IPS-18a (cell line): Measurements from ENCODE around the gene UBE2H.
"Not testable (repeated sequence)": the region's sequence is repeated elsewhere in the genome, so short reads cannot be mapped to it uniquely, and the experiment has no call there.

Experiments
- H3K27ac ChIP-seq: one replicate; pipeline ENCODE4 v1.5.1; 2013; ENCODE audit warnings: low read length
- H3K27me3 ChIP-seq: one replicate; pipeline ENCODE4 v1.6.1; 2013; ENCODE audit warnings: mild to moderate bottlenecking, low read length; ENCODE audit not compliant: control insufficient read depth, insufficient read depth
- H3K36me3 ChIP-seq: one replicate; pipeline ENCODE4 v1.6.1; 2013; ENCODE audit warnings: low read depth, low read length; ENCODE audit not compliant: control insufficient read depth
- H3K4me1 ChIP-seq: one replicate; pipeline ENCODE4 v1.6.1; 2013; ENCODE audit warnings: low read depth, low read length; ENCODE audit not compliant: control insufficient read depth
- H3K4me3 ChIP-seq: one replicate; pipeline ENCODE4 v1.5.1; 2013; ENCODE audit warnings: low read length
- H3K9ac ChIP-seq: one replicate; pipeline ENCODE4 v1.6.1; 2013; ENCODE audit warnings: mild to moderate bottlenecking, low read length, moderate library complexity
- H3K9me3 ChIP-seq: one replicate; pipeline ENCODE4 v1.6.1; 2013; ENCODE audit warnings: low read depth, low read length; ENCODE audit not compliant: control insufficient read depth

Gene UBE2H

DNA sequence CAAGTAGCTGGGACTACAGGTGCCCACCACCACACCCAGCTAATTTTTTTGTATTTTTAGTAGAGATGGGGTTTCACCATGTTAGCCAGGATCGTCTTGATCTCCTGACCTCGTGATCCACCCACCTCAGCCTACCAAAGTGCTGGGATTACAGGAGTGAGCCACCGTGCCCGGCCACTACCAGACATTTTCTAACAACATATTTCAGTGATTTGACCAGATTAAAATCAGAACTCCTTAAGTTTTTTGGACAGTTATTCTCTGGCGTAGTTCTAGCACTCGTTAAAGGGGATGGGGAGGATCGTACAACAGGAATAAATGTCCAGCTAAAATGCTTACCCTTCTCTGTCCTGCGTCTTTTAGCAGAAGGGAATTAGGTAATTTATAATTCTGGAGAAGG is 88.1 kb downstream of the UBE2H start:
- H3K4me1 ChIP-seq: peaks cover 12% of the 10 kb centered on the region
- H3K4me3 ChIP-seq, H3K9ac ChIP-seq, H3K9me3 ChIP-seq, H3K36me3 ChIP-seq, H3K27me3 ChIP-seq, H3K27ac ChIP-seq: not testable (repeated sequence)

DNA sequence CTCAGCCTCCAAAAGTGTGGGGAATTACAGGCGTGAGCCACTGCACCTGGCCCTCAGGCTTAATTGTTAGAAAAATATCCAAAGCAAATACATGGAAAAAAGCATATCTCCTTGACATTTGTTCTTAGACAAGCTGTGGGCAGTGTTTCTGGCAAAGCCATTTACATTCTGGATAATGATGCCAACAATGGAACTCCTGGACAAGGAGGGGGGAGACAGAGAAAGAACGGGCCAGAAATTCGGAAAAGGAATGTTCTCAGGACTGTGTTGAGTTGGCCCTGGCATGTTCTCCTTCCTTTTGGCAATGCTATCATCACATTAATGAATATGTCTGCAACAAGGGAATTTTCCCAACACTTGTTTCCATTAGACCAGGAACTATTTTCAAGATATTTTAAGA is 88.7 kb downstream of the UBE2H start:
- no peaks in the 10 kb centered on the region for H3K36me3 ChIP-seq
- H3K9ac ChIP-seq: no peak overlapping the region
- no peak overlapping the region for H3K27ac ChIP-seq
- peaks cover 18% of the 10 kb centered on the region for H3K4me1 ChIP-seq
- no peaks in the 10 kb centered on the region for H3K27me3 ChIP-seq
- H3K9me3 ChIP-seq: no peaks in the 10 kb centered on the region
- H3K4me3 ChIP-seq: no peak overlapping the region

DNA sequence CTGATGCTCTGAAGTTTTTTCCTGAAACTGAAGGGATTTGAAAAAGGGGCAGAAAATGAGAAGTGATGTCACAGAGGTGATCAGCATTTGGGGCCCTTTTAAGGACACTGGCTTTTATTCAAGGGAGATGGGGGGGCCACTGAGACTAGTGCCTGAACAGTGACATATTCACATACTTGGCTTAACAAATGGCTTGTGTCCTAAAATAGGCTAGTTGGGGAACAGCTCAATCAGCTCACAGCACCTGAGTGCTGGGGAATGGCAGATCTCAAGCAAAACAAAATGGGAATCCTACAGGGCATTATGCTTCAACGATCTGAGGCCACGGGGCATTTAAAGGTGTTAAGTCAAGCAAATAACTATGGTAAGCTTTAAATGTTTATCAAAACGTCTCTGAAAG is 90.1 kb downstream of the UBE2H start:
- no peak overlapping the region for H3K27ac ChIP-seq
- no peaks in the 10 kb centered on the region for H3K27me3 ChIP-seq

DNA sequence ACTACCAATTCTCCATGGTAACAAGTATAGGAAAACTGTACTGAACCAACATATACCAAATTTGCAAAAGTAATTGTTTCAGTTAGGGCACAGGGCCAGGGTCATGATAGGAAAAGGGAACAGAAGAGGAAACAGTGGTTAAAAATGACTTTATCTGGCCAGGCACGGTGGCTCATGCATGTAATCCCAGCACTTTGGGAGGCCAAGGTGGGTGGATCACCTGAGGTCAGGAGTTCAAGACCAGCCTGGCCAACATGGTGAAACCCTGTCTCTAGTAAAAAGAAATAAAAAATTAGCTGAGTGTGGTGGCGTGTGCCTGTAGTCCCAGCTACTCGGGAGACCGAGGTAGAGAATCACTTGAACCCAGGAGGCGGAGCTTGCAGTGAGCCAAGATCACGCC is 92.0 kb downstream of the UBE2H start:
- H3K27ac ChIP-seq, H3K9ac ChIP-seq, H3K27me3 ChIP-seq, H3K36me3 ChIP-seq, H3K9me3 ChIP-seq, H3K4me3 ChIP-seq: not testable (repeated sequence)
- peaks cover 23% of the 10 kb centered on the region for H3K4me1 ChIP-seq

More for the DNA sequence above, 90.1 kb downstream of the UBE2H start:
- H3K4me1 ChIP-seq: peaks cover 19% of the 10 kb centered on the region
- no peaks in the 10 kb centered on the region for H3K9me3 ChIP-seq
- H3K4me3 ChIP-seq: no peak overlapping the region
- H3K36me3 ChIP-seq: no peaks in the 10 kb centered on the region
- no peak overlapping the region for H3K9ac ChIP-seq

DNA sequence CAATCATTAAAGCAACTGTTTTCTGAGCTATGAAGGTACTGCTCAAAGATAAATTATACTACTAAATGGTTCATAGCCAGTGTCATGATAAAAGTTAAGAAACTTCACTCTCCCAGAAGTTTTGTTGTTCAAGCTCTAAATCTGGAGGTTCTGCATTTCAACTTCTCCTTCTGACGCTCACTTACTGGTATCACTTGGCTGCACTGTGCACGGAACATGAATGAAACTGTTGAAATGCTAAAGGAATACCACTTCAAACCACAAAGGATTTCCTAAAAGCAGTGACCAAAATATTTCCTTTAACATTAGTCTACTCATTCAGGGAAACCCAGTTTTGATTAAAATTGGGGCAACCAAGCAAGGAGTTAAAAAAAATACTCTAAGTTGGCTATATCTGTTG is 93.6 kb downstream of the UBE2H start:
- H3K9me3 ChIP-seq: no peaks in the 10 kb centered on the region
- no peaks in the 10 kb centered on the region for H3K27me3 ChIP-seq
- no peak overlapping the region for H3K4me3 ChIP-seq
- no peak overlapping the region for H3K9ac ChIP-seq
- H3K27ac ChIP-seq: no peak overlapping the region
- no peaks in the 10 kb centered on the region for H3K36me3 ChIP-seq
- H3K4me1 ChIP-seq: peaks cover 23% of the 10 kb centered on the region

DNA sequence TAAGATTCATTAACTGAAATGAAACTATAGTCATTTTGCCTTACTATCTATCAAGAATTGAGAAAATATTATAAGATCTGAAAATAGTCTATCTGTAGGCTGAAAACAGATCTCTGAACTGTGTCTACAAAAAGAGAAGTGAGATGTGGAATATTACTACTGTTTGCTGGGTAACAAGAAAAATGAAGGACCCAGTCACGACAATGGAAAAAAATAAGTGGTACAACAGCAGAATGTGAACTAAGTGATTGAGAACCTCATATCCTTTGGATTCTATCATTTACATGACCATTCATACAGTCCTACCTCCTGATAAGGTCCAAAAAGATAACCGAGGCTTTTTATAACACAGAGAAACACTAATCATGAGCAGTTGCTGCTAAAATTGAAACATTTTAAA is 94.3 kb downstream of the UBE2H start:
- H3K36me3 ChIP-seq: no peaks in the 10 kb centered on the region
- H3K9ac ChIP-seq: no peak overlapping the region
- peaks cover 23% of the 10 kb centered on the region for H3K4me1 ChIP-seq
- H3K4me3 ChIP-seq: no peak overlapping the region
- no peaks in the 10 kb centered on the region for H3K27me3 ChIP-seq
- H3K9me3 ChIP-seq: no peaks in the 10 kb centered on the region
- no peak overlapping the region for H3K27ac ChIP-seq

DNA sequence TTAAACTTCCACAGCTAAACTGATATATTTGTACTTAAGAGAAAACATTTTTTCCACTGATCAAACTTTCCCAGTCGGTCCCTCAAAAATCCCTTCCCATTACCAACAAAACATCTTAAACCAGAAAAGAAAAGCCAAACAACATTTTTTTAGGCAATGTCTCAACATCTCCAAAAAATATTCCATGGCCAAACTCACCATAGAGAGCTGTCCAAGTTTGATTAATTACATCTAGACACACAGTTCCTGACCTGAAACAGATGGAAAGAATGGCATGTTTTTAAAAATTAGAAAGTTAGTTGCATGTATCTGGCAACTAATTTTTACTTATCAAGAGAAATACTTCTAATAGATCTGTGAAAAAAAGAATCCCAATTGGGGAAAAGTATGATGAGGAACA is 95.4 kb downstream of the UBE2H start:
- Histone ChIP-seq H3K9me3 (no peaks in the 10 kb centered on the region), H3K36me3 (no peaks in the 10 kb centered on the region), H3K27ac (no peak overlapping the region), H3K27me3 (no peaks in the 10 kb centered on the region), H3K4me3 (no peak overlapping the region), H3K4me1 (peaks cover 13% of the 10 kb centered on the region), H3K9ac (no peak overlapping the region)

DNA sequence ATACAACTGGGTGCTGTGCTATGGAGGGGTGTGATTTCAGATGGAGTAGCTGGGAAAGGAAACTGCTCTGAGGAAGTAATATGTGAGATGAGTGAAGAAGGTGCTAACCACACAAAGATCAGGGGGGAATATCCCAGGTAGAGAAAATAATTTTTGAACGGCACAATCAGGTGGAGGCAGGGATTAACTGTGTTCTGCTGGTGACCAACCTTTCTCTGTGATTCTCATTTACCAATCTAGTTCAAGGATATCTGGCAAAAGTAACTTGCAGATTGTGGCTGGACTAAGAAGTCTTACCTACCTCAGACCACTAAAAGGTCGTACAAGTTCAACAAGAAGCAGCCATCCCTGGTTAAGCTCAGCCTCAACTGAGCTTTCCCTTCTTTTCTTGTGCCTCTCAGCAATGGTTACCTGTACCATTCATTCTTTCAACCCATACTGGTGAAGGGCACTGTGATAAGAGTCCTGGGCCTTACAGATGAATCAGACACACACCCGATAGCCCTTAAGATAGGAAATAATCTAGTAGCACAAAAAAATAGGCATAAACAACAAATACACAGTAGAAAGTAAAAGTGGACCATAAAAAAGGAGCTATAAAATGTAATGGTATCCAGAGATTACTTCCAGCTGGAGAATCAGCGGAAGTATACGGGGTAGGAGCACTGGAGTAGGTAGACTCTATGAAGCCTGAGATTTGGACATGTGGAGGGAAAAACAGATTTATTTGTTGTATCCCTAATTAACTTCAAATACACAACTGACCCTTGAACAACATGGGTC is 96.6 kb downstream of the UBE2H start:
- Histone ChIP-seq H3K4me3 (no peak overlapping the region), H3K9ac (no peak overlapping the region), H3K4me1 (peaks cover 18% of the 10 kb centered on the region), H3K36me3 (no peaks in the 10 kb centered on the region), H3K27ac (no peak overlapping the region), H3K9me3 (no peaks in the 10 kb centered on the region), H3K27me3 (no peaks in the 10 kb centered on the region)

DNA sequence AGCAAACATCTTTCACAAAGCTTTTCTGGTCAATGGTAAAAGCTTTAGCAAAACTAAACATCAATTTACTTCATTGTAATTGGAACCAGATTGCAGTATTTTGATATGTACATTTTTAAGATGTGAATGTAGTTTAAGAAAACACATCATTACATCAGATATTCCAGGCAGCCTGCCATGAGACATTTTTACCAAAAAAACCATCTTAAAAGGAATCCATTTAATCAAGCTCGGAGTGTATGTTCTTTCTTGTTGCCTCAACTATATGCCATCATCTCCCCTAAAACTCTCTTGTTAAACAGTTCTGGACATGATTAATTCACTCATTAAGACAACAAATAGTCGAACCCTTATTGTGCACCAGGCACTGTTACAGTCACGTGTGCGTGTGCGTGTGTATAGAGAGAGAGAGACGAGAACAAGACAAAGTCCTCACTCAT is 97.5 kb downstream of the UBE2H start:
- Histone ChIP-seq H3K27ac (no peak overlapping the region), H3K4me3 (no peak overlapping the region), H3K36me3 (no peaks in the 10 kb centered on the region), H3K4me1 (peaks cover 21% of the 10 kb centered on the region), H3K9me3 (no peaks in the 10 kb centered on the region), H3K9ac (no peak overlapping the region), H3K27me3 (no peaks in the 10 kb centered on the region)

DNA sequence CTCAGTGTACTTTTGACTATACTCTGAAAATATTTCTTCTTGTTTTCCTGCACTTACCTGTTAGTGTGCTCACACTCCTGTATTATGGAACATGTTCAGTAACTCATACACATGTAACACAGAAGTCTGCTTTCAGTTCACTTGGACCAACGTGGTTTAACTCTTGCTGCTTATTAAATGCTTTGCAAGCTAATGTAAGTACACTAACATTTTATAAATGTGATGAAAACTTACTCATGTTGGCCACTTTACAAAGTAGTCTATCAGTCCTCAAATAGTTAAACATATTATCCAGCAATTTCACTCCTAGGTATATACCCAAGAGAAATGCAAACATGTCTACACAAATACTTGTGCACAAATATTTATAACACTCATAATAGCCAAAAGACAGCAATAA is 98.4 kb downstream of the UBE2H start:
- no peak overlapping the region for H3K4me3 ChIP-seq
- peaks cover 17% of the 10 kb centered on the region for H3K4me1 ChIP-seq
- no peak overlapping the region for H3K27ac ChIP-seq
- no peaks in the 10 kb centered on the region for H3K36me3 ChIP-seq
- H3K27me3 ChIP-seq: no peaks in the 10 kb centered on the region
- no peaks in the 10 kb centered on the region for H3K9me3 ChIP-seq
- H3K9ac ChIP-seq: no peak overlapping the region

DNA sequence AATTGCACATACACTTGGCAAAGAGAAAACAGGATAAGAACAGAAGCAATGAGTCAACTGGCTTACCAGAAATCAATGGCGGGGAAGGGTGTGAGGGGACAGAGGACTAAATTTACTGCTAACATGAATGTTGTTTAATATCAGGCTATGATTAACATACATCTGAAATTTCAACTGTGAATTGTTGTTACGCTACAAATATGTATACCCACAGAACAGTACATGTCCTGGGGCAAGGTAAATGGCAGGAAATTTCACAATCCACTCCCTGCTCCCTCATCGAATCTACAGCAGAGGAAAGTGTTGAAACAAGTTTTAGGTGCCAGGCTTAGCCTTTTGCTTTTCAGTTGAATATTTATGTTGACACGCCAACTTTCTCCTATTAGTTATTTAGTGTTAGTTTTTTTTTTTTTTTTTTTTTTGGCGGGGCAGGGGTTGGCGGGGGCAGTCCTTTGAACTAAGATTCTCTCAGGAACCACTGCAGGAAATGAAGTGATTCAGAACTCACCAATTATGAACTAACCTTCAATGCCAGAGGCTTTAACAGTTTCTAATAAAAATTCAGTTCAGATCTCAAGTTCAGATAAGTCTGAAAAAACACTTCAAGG is 99.0 kb downstream of the UBE2H start:
- Histone ChIP-seq H3K27ac (no peak overlapping the region), H3K4me3 (no peak overlapping the region), H3K9me3 (no peaks in the 10 kb centered on the region), H3K4me1 (peaks cover 14% of the 10 kb centered on the region), H3K27me3 (no peaks in the 10 kb centered on the region), H3K36me3 (no peaks in the 10 kb centered on the region), H3K9ac (no peak overlapping the region)

DNA sequence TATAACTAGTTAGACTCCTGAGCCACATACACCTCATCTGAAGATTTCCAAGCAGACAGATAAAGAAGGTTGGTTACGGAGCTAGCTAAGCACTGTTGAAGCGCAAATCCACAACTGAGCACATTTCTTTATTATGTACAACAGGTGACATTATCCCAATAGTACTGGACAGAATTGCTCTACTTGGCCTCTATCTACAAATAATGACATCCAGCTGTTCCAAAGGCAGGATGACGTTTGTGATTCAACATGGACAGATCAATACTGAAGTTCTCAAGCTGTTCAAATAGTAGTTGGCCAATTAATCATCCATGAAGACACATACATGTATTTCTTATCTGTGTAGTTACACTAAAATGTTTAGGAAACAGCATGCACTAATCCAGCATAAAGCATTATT is 101.0 kb downstream of the UBE2H start:
- Histone ChIP-seq H3K4me1 (peaks cover 8% of the 10 kb centered on the region), H3K4me3 (no peak overlapping the region), H3K27ac (no peak overlapping the region), H3K9me3 (no peaks in the 10 kb centered on the region), H3K36me3 (no peaks in the 10 kb centered on the region), H3K9ac (no peak overlapping the region), H3K27me3 (no peaks in the 10 kb centered on the region)
